ENCODE results near the gene SCGB3A2.

Gene SCGB3A2

GRCh38 chr5:147844846-147845245 is 33.7 kb upstream of the SCGB3A2 start:
- H3K4me3 ChIP-seq (replicated peaks; ENCODE audit: low read depth, low read length), result no peak overlapping the region
- no peak for TF ChIP-seq CTCF (IDR thresholded peaks at IDR 0.05; ENCODE audit: low read length, missing control alignments)
- DNase-seq (ENCODE audit: low read depth), result no peak

GRCh38 chr5:147845618-147846017 is 32.9 kb upstream of the SCGB3A2 start:
- no peak for DNase-seq (ENCODE audit: low read depth)
- TF ChIP-seq CTCF (IDR thresholded peaks at IDR 0.05; ENCODE audit: low read length, missing control alignments), result no peak
- H3K4me3 ChIP-seq (replicated peaks; ENCODE audit: low read depth, low read length), result no peak overlapping the region

GRCh38 chr5:147849226-147849625 is 29.3 kb upstream of the SCGB3A2 start:
- H3K4me3 ChIP-seq (replicated peaks; ENCODE audit: low read depth, low read length), result no peak overlapping the region
- TF ChIP-seq CTCF (IDR thresholded peaks at IDR 0.05; ENCODE audit: low read length, missing control alignments), result no peak
- DNase-seq (ENCODE audit: low read depth), result no peak

GRCh38 chr5:147851578-147851977 is 26.9 kb upstream of the SCGB3A2 start:
- no peak for DNase-seq (ENCODE audit: low read depth)
- TF ChIP-seq CTCF (IDR thresholded peaks at IDR 0.05; ENCODE audit: low read length, missing control alignments), result no peak

GRCh38 chr5:147852365-147852764 is 26.1 kb upstream of the SCGB3A2 start:
- no peak for DNase-seq (ENCODE audit: low read depth)
- H3K4me3 ChIP-seq (replicated peaks; ENCODE audit: low read depth, low read length), result no peak overlapping the region
- no peak for TF ChIP-seq CTCF (IDR thresholded peaks at IDR 0.05; ENCODE audit: low read length, missing control alignments)

More at GRCh38 chr5:147851578-147851977, 26.9 kb upstream of the SCGB3A2 start:
- no peak overlapping the region for H3K4me3 ChIP-seq (replicated peaks; ENCODE audit: low read depth, low read length)

- no peak for TF ChIP-seq CTCF (IDR thresholded peaks at IDR 0.05; ENCODE audit: low read length, missing control alignments)
These were observed 25.0 kb upstream of the SCGB3A2 start for GRCh38 chr5:147853372-147853987.

GRCh38 chr5:147854331-147854730 is 24.2 kb upstream of the SCGB3A2 start:
- DNase-seq (ENCODE audit: low read depth), result no peak
- TF ChIP-seq CTCF (IDR thresholded peaks at IDR 0.05; ENCODE audit: low read length, missing control alignments), result no peak
- no peak overlapping the region for H3K4me3 ChIP-seq (replicated peaks; ENCODE audit: low read depth, low read length)

More at GRCh38 chr5:147853372-147853987, 25.0 kb upstream of the SCGB3A2 start:
- DNase-seq (ENCODE audit: low read depth), result no peak
- no peak overlapping the region for H3K4me3 ChIP-seq (replicated peaks; ENCODE audit: low read depth, low read length)

Data from fibroblast of pulmonary artery (primary cell).